CD4-positive, alpha-beta T cell treated with Interleukin-6 at 100 ng/mL for 8 hours (primary cell): ENCODE data around the gene TEF.
A peak's percentile ranks its signal among the peaks of the same experiment; 100 is the strongest.
"Not testable (repeated sequence)": the region's sequence is repeated elsewhere in the genome, so short reads cannot be mapped to it uniquely, and the experiment has no call there.

Experiments used
- DNase-seq: peaks from one replicate; pipeline ENCODE4 v3.0.0-alpha.2; 2020; ENCODE audit warnings: mixed read lengths, low spot score

The TEF gene

GRCh38 chr22:41429232-41429950 lies 47.6 kb downstream of the TEF start:
- no peak for DNase-seq

GRCh38 chr22:41429951-41430332 lies 48.2 kb downstream of the TEF start:
- DNase-seq = no peak

GRCh38 chr22:41431656-41432055 lies 49.9 kb downstream of the TEF start:
- DNase-seq = no peak

GRCh38 chr22:41433480-41433879 lies 51.7 kb downstream of the TEF start:
- DNase-seq = not testable (repeated sequence)

GRCh38 chr22:41434361-41435003 lies 52.7 kb downstream of the TEF start:
- DNase-seq = not testable (repeated sequence)

GRCh38 chr22:41435560-41435959 lies 53.8 kb downstream of the TEF start:
- DNase-seq = no peak

GRCh38 chr22:41436322-41437113 lies 54.8 kb downstream of the TEF start:
- DNase-seq = no peak

- no peak for DNase-seq
Observed at GRCh38 chr22:41437198-41437597, 55.5 kb downstream of the TEF start.

GRCh38 chr22:41440511-41440910 lies 58.8 kb downstream of the TEF start:
- not testable (repeated sequence) for DNase-seq

GRCh38 chr22:41442240-41442792 lies 60.6 kb downstream of the TEF start:
- no peak for DNase-seq

- DNase-seq = peak; percentile 90
Observed at GRCh38 chr22:41444360-41445128, 62.8 kb downstream of the TEF start.

GRCh38 chr22:41445129-41446056 lies 63.7 kb downstream of the TEF start:
- DNase-seq = peak; percentile 14

- no peak for DNase-seq
Observed at GRCh38 chr22:41446057-41446501, 64.3 kb downstream of the TEF start.

GRCh38 chr22:41446639-41447434 lies 65.1 kb downstream of the TEF start, which contains the start of gene TOB2:
Gene TOB2 (minus strand): TSS chr22:41446801. CDS start chr22:41437345, 9,456 bp downstream.
- DNase-seq = peak; percentile 92

GRCh38 chr22:41447435-41448188 lies 65.9 kb downstream of the TEF start:
- DNase-seq = peak; percentile 54

GRCh38 chr22:41448189-41448808 lies 66.6 kb downstream of the TEF start:
- peak; percentile 94 for DNase-seq
